AG10803 (cell line): Measurements from ENCODE around the gene TBC1D21.

Experiments
- DNase-seq: peaks from one replicate; pipeline ENCODE4 v3.0.0; 2010; ENCODE audit warnings: low read depth
- H3K4me3 ChIP-seq: 2 replicates; pipeline ENCODE4 v1.5.1; 2011; ENCODE audit warnings: mild to moderate bottlenecking, low read length, control low read depth
- TF ChIP-seq, protein P1 (sequence below): conservative IDR thresholded peaks from 2 replicates; pipeline ENCODE4 v1.5.1; 2011; ENCODE audit warnings: mild to moderate bottlenecking, low read length, control low read depth, inconsistent platforms

TBC1D21 gene

DNA sequence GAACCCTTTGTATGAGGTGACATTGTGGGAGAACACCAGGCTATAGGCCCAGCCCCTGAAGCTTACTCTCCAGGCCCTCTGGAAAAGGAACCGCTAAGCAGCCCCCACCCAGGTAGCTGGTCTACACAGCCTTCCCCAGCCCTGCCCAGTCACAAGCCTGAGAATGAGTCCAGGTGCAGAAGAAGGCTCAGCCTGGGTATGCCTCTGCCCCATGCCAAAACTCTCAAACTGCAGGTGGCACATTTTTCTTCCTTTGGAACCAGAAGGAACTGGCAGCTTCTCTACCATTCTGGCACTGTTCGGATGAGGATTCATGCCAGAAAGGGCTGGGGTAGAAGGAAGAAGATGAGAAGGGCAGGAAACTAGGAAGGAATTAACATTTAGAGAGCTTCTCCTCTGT lies 23.7 kb upstream of the TBC1D21 start:
- H3K4me3 ChIP-seq, result no peak overlapping the region
- no peak for DNase-seq
- TF ChIP-seq, protein P1, sequence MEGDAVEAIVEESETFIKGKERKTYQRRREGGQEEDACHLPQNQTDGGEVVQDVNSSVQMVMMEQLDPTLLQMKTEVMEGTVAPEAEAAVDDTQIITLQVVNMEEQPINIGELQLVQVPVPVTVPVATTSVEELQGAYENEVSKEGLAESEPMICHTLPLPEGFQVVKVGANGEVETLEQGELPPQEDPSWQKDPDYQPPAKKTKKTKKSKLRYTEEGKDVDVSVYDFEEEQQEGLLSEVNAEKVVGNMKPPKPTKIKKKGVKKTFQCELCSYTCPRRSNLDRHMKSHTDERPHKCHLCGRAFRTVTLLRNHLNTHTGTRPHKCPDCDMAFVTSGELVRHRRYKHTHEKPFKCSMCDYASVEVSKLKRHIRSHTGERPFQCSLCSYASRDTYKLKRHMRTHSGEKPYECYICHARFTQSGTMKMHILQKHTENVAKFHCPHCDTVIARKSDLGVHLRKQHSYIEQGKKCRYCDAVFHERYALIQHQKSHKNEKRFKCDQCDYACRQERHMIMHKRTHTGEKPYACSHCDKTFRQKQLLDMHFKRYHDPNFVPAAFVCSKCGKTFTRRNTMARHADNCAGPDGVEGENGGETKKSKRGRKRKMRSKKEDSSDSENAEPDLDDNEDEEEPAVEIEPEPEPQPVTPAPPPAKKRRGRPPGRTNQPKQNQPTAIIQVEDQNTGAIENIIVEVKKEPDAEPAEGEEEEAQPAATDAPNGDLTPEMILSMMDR, result no peak

DNA sequence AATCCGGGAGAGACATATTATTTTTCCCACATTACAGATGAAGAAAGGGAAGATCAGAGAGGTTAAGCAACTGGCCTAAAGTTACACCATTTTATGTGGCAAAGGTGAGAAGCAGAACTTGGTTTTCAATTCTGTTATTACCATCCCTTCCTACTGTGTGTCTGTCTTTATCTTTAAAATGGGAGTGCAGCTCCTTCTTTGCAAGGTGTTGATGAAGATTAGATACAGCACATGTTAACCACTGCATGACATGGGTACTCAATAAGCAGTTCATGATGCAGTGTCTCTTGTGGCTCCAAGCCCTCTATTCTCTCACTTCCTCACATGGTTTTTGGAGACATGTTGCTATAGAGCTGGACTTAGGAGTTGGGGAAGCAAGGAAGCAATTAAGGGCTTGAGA lies 23.1 kb upstream of the TBC1D21 start:
- no peak overlapping the region for H3K4me3 ChIP-seq
- TF ChIP-seq, protein P1, result no peak
- no peak for DNase-seq

DNA sequence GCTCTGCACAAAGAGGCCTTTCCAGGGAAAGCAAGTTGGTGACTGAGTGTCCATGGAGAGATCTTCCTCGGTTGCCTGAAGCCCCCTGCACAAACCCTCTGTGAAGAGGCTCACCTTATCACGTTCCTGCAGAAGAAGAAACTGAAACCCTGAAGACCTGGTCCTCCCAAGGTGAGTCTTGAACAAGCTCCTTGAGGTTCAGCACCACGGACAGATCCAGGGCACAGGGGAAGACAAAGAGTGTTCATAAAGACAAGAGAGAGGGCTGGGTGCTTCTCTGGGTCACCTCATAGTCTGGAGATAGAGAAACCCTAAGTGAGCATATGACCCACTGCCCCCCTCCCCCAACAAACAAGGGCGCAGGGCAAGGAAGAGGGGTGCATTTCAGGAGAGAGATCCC lies 21.7 kb upstream of the TBC1D21 start:
- no peak overlapping the region for H3K4me3 ChIP-seq
- TF ChIP-seq, protein P1, result no peak
- peak; percentile 52 for DNase-seq

DNA sequence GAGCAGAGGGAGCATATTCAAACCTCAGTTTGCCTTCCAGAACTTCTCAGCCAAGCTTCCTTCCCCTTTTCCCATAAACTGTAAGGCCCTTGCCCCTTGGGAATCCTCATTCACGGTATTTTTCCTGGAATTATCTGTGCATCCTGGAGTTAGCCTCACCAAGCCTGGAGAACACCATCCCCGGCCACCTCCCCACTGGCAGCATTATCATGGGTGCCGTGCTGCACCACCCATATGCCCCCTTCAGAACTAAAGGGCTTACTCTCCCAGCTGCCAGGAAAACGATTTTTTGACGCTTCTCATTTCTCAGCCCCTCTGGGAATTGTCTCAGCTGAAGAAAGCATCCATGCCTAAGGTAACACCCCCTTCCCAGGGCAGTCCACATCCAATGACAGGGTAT lies 20.9 kb upstream of the TBC1D21 start:
- no peak overlapping the region for H3K4me3 ChIP-seq
- TF ChIP-seq, protein P1, result no peak
- DNase-seq, result no peak

DNA sequence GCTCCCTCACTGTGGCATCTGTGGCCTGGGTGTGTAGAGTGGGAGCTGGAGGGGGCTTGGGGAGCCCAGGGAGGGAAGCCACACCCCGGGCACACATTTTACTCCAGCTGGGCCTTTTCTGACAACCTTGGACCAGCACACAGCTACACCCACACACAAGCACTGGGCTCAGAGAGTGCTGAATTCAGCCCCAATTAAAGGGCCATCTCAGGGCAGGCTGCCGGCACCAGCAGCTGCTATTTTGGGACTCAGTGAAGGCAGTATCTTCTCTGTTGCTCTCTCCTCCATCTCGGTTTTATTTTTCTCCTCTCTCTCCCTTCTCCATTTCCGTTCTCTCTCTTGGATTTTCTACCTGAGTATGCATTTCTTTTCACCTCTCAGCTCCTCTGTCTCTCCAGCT lies 19.1 kb upstream of the TBC1D21 start:
- TF ChIP-seq, protein P1, result no peak
- DNase-seq, result no peak
- H3K4me3 ChIP-seq, result no peak overlapping the region

DNA sequence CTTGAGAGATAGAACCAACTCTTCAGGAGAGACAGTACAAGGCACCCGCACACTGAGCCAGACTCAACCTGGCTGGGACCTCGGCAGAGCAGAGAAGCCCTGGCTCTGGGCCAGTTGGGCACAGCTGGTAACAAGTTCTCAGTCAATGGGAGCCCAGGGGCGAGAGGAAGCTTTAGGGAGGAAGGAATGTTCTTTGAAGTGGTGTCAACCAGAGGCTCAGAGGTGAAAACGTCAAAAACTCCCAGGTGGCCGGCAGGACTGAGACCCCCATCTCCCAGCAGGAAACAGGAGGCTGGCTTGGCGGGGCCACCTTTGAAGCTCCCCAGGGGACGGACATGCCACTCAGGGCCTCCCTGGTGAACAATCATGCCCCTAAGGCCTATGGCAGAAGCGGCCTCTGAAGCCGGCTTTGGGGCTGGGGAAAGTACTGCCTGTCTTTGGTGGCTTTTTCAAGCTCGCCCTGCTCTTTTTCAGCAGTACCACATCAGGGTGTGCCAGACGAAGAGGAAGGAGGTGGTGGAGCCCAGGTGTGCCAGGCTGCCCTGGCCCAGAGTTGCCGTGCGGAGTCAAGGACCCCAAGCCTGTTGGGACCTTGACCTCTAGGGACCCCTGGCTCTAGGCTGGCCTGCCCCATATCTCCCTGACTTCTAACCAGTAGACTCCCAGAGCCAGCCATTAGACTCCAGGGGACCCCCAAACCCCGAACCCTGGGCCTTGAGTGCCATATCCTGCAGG lies 16.7 kb upstream of the TBC1D21 start:
- TF ChIP-seq, protein P1, result no peak
- DNase-seq, result no peak
- no peak overlapping the region for H3K4me3 ChIP-seq

DNA sequence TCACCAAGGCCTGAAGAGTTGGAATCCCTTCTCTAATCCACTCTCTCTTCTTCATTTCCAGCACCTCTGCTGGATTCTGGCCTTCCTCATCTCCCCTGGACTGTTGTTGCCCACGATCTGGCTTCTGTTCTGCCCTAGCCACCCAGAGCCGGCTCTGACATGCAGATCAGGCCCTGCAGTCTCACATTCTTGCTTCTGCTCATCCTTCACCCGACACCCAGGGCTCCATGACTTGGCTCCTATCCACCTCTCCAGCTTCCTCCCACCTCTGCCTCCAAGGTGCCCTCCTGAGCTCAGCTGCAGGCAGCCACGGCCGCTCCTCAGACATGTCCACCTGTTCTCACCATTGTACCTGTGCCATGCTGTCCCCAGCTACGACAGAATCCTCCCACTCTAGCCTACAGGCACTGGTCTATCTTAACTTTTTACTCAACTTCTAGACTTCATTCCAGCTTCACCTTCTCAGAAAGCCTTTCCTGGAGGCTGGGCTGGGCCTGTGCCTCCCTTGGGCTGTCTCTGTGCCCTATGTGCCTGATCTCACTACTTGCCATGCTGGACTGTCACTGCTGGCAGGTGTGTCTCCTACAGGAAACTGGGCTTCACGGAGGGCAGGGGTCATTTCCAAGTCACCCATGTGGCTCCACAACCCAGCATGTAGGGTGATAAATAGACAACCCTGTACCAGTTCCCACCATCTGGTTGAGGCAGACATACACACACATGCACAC lies 16.0 kb upstream of the TBC1D21 start:
- H3K4me3 ChIP-seq, result no peak overlapping the region
- DNase-seq, result no peak
- TF ChIP-seq, protein P1, result no peak
